Measurements from ENCODE around the gene MAML1.
A peak's percentile ranks its signal among the peaks of the same experiment; 100 is the strongest.
"Not testable (repeated sequence)": the region's sequence is repeated elsewhere in the genome, so short reads cannot be mapped to it uniquely, and the experiment has no call there.

Gene MAML1, protein sequence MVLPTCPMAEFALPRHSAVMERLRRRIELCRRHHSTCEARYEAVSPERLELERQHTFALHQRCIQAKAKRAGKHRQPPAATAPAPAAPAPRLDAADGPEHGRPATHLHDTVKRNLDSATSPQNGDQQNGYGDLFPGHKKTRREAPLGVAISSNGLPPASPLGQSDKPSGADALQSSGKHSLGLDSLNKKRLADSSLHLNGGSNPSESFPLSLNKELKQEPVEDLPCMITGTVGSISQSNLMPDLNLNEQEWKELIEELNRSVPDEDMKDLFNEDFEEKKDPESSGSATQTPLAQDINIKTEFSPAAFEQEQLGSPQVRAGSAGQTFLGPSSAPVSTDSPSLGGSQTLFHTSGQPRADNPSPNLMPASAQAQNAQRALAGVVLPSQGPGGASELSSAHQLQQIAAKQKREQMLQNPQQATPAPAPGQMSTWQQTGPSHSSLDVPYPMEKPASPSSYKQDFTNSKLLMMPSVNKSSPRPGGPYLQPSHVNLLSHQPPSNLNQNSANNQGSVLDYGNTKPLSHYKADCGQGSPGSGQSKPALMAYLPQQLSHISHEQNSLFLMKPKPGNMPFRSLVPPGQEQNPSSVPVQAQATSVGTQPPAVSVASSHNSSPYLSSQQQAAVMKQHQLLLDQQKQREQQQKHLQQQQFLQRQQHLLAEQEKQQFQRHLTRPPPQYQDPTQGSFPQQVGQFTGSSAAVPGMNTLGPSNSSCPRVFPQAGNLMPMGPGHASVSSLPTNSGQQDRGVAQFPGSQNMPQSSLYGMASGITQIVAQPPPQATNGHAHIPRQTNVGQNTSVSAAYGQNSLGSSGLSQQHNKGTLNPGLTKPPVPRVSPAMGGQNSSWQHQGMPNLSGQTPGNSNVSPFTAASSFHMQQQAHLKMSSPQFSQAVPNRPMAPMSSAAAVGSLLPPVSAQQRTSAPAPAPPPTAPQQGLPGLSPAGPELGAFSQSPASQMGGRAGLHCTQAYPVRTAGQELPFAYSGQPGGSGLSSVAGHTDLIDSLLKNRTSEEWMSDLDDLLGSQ

GRCh38 chr5:179732412-179732917, at the start of gene MAML1:
MAML1 (plus strand) TSS chr5:179732822; CDS start chr5:179733113, 291 bp downstream.
- DNase-seq: peak; percentile 100

GRCh38 chr5:179689212-179689611, 43.4 kb upstream of the MAML1 start:
- DNase-seq: not testable (repeated sequence)

- DNase-seq: no peak
Measured at GRCh38 chr5:179694561-179694960, 38.1 kb upstream of the MAML1 start.

DNA sequence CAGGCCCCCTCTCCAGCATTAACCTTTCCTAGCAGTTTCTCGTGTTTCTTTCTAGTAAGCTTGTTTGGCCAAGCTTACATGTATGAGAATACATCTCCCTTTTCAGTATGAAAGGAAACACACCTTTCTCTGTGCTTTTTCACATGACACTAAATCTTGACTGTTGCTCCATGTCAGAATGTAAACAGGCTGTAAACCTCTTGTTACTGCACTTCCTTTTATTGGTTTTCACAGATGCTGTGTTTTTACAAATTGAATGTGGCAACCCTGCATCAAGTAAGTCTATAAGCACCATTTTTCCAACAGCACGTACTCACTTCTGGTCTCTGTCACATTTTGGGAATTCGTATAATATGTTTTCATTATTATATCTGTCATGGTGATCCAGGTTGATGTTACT, 36.0 kb upstream of the MAML1 start:
- no peak for DNase-seq

GRCh38 chr5:179697108-179697507, 35.5 kb upstream of the MAML1 start:
- DNase-seq: no peak

DNA sequence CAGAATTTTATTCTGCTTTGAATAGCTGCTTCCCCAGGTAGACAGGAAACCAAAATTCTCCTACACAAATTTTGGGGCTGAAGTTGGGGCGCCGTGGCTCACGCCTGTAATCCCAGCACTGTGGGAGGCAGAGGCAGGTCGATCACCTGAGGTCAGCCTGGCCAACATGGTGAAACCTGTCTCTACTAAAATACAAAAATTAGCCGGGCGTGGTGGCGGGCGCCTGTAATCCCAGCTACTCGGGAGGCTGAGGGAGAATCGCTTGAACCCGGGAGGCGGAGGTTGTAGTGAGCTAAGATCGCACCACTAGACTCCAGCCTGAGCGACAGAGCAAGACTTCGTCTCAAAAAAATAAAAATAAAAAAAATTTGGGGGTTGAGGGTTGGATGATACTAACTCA, 35.1 kb upstream of the MAML1 start:
- not testable (repeated sequence) for DNase-seq

GRCh38 chr5:179697993-179698934, 34.4 kb upstream of the MAML1 start:
- peak; percentile 100 for DNase-seq

- no peak for DNase-seq
Measured at GRCh38 chr5:179698935-179699615, 33.5 kb upstream of the MAML1 start, which contains the start of gene CANX. CANX (plus strand) TSS chr5:179698967; CDS start chr5:179705682, 6,715 bp downstream.

- peak; percentile 14 for DNase-seq
Measured at GRCh38 chr5:179699616-179700237, 32.9 kb upstream of the MAML1 start.

DNA sequence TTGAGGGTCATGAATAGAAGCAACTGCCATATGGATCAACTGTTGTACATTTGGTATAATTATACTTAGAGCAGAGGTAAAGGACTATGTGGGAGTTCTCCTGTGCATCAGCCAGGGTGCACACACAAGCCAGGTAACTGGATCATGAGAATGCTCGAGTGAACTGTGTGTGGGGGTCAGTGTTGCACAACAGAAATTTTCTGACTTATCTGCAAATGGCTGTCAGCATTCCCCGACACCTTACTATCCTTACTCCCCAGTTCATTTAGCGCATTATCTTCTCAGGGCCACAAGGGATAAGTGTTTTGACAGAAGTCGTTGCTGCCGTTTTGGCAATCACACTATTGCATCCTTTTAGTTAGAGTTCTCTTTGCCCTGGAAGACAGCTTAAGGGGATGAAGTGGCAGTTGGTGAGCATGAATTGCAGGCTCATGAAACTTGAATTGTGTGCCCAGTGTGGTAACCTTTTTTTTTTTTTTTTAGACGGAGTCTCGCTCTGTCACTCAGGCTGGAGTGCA, 32.2 kb upstream of the MAML1 start:
- no peak for DNase-seq

DNA sequence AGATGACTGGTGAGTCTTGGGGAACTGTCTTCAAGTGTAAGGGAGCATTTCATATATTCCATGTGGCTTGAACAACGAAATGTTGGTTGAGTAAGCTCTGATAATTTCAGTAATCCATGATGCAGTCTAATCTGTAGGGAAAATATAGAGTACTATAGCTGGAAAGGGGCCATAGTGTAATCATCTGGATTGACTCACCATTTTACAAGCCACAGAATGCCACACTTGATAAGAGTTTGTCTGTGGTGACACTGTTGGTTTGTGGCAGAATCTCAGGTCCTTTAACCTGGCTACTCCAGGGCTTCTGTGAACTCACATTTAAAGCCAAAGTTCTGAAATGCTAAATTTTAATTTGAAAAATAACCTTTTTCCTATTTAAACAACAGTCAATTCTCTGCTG, 16.3 kb upstream of the MAML1 start:
- DNase-seq: no peak

- no peak for DNase-seq
Measured at GRCh38 chr5:179720222-179720621, 12.4 kb upstream of the MAML1 start.

- DNase-seq: no peak
Measured at GRCh38 chr5:179724163-179724562, 8.5 kb upstream of the MAML1 start.

GRCh38 chr5:179727106-179727505, 5.5 kb upstream of the MAML1 start:
- no peak for DNase-seq

DNA sequence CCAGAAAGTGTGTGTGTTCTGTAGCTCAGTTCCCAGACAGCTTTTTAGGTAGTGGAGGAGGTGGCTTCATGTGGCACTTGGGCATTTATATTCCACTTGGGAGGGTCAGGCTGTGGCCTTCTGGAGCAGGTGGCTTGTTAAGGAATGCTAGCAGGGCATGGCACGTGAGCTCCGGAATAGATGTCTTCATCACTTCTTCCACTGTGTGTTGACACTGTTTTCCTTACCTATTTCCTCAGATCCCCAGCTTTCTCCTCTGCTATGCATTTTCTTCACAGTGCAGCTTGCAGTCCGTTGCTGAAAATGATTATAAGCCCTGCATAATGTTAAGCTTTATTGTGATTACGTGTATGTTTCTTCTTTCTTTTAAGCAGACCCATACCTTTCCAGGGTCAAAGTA, 3.3 kb upstream of the MAML1 start:
- DNase-seq: no peak

- no peak for DNase-seq
Measured at GRCh38 chr5:179729727-179730126, 2.9 kb upstream of the MAML1 start.

GRCh38 chr5:179730356-179730755, 2.3 kb upstream of the MAML1 start:
- no peak for DNase-seq

GRCh38 chr5:179730852-179731251, 1.8 kb upstream of the MAML1 start:
- DNase-seq: no peak

- DNase-seq: peak; percentile 79
Measured at GRCh38 chr5:179731791-179732411, 721 bp upstream of the MAML1 start.

All from fibroblast of upper back skin (primary cell).